ENCODE measurements around the gene STX10.

GRCh38 chr19:13172346-13173138 is 22.4 kb upstream of the STX10 start:
- TF ChIP-seq, protein P1, sequence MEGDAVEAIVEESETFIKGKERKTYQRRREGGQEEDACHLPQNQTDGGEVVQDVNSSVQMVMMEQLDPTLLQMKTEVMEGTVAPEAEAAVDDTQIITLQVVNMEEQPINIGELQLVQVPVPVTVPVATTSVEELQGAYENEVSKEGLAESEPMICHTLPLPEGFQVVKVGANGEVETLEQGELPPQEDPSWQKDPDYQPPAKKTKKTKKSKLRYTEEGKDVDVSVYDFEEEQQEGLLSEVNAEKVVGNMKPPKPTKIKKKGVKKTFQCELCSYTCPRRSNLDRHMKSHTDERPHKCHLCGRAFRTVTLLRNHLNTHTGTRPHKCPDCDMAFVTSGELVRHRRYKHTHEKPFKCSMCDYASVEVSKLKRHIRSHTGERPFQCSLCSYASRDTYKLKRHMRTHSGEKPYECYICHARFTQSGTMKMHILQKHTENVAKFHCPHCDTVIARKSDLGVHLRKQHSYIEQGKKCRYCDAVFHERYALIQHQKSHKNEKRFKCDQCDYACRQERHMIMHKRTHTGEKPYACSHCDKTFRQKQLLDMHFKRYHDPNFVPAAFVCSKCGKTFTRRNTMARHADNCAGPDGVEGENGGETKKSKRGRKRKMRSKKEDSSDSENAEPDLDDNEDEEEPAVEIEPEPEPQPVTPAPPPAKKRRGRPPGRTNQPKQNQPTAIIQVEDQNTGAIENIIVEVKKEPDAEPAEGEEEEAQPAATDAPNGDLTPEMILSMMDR (conservative IDR thresholded peaks at IDR 0.05) = no peak
- no peak for TF ChIP-seq EZH2 (IDR thresholded peaks at IDR 0.05; ENCODE audit: low read depth)

All from PC-9 (cell line).